Liver (tissue), 9 donors: Measurements from ENCODE around the gene SLC6A11. TPM values are rescaled to one million over a fixed set of nuclear protein-coding genes. Genes with fewer than 3 reads are reported as not detected.

Experiments
- DNase-seq: peaks from one replicate; pipeline ENCODE4 v3.0.0-alpha.2; 2017; ENCODE audit warnings: low spot score
- H3K27ac ChIP-seq, 2 donors: one replicate each; pipeline ENCODE4 v1.7.0; 2013; ENCODE audit warnings: inconsistent platforms in 2 of 2, low read length in 2 of 2, control low read depth in 1 of 2, low read depth in 1 of 2, mild to moderate bottlenecking in 1 of 2
- H3K27me3 ChIP-seq, 4 donors: one replicate each; pipeline versions ENCODE4 v1.6.1 to v1.7.0; 2013; ENCODE audit warnings: low read length in 3 of 4, inconsistent platforms in 1 of 4, mild to moderate bottlenecking in 1 of 4, moderate library complexity in 1 of 4; ENCODE audit not compliant: control insufficient read depth in 4 of 4, insufficient read depth in 4 of 4
- H3K36me3 ChIP-seq, 4 donors: one replicate each; pipeline versions ENCODE4 v1.6.1 to v1.7.0; 2013; ENCODE audit warnings: low read length in 3 of 4, mild to moderate bottlenecking in 3 of 4, low read depth in 1 of 4, moderate library complexity in 1 of 4; ENCODE audit not compliant: control insufficient read depth in 4 of 4, insufficient read depth in 3 of 4
- H3K4me1 ChIP-seq, 4 donors: one replicate each; pipeline versions ENCODE4 v1.6.1 to v1.7.0; 2013; ENCODE audit warnings: low read length in 3 of 4, mild to moderate bottlenecking in 3 of 4, moderate library complexity in 1 of 4; ENCODE audit not compliant: control insufficient read depth in 4 of 4, insufficient read depth in 4 of 4
- H3K4me3 ChIP-seq, 3 donors: one replicate each; pipeline versions ENCODE4 v1.6.1 to v1.7.0; 2013; ENCODE audit warnings: low read length in 3 of 3, control low read depth in 1 of 3, low read depth in 1 of 3, mild to moderate bottlenecking in 1 of 3
- H3K9ac ChIP-seq, 2 donors: one replicate each; pipeline ENCODE4 v1.7.0; 2013; ENCODE audit warnings: low read length in 2 of 2, mild to moderate bottlenecking in 2 of 2, moderate library complexity in 2 of 2, control low read depth in 1 of 2, low read depth in 1 of 2
- H3K9me3 ChIP-seq, 4 donors: one replicate each; pipeline versions ENCODE4 v1.6.1 to v1.7.0; 2013; ENCODE audit warnings: low read length in 3 of 4; ENCODE audit not compliant: control insufficient read depth in 4 of 4
- EGR1 ChIP-seq, 2 donors: IDR thresholded peaks; 2 replicates each; pipeline ENCODE4 v1.6.1; 2016 to 2018; ENCODE audit warnings: antibody characterized with exemption in 2 of 2, low read depth in 2 of 2
- FOXA1 ChIP-seq: IDR thresholded peaks from 2 replicates; pipeline ENCODE4 v1.6.1; 2016; ENCODE audit warnings: antibody characterized with exemption
- GABPA ChIP-seq, 2 donors: IDR thresholded peaks in 1 of 2; conservative IDR thresholded peaks in 1 of 2; 2 replicates each; pipeline ENCODE4 v1.6.1; 2016; ENCODE audit warnings: antibody characterized with exemption in 2 of 2, mild to moderate bottlenecking in 1 of 2, moderate library complexity in 1 of 2
- HNF4A ChIP-seq, 2 donors: conservative IDR thresholded peaks; 2 replicates each; pipeline ENCODE4 v1.6.1; 2016; ENCODE audit warnings: antibody characterized with exemption in 2 of 2, mild to moderate bottlenecking in 2 of 2
- HNF4G ChIP-seq: IDR thresholded peaks from 2 replicates; pipeline ENCODE4 v1.6.1; 2016; ENCODE audit warnings: antibody characterized with exemption
- RAD21 ChIP-seq, 2 donors: IDR thresholded peaks; 2 replicates each; pipeline ENCODE4 v1.6.1; 2016; ENCODE audit warnings: antibody characterized with exemption in 2 of 2, mild to moderate bottlenecking in 2 of 2
- RXRA ChIP-seq, 2 donors: IDR thresholded peaks; 2 replicates each; pipeline ENCODE4 v1.6.1; 2017 to 2018; ENCODE audit warnings: antibody characterized with exemption in 2 of 2, mild to moderate bottlenecking in 1 of 2
- SP1 ChIP-seq: IDR thresholded peaks from 2 replicates; pipeline ENCODE4 v1.6.1; 2018; ENCODE audit warnings: antibody characterized with exemption, mild to moderate bottlenecking
- TAF1 ChIP-seq: conservative IDR thresholded peaks from 2 replicates; pipeline ENCODE4 v1.6.1; 2016; ENCODE audit warnings: antibody characterized with exemption, mild to moderate bottlenecking
- YY1 ChIP-seq: IDR thresholded peaks from 2 replicates; pipeline ENCODE4 v1.6.1; 2016; ENCODE audit warnings: antibody characterized with exemption, mild to moderate bottlenecking
- WGBS: extraction: QIAGEN DNeasy Blood & Tissue Kit; methylation state at CpG from one replicate; pipeline ENCODE4 v1.1.7; 2013; 5-methylcytosine and 5-hydroxymethylcytosine counted together
- polyA plus RNA-seq, 2 donors: library from polyadenylated mRNA; stranded (reverse) in 1 of 2; unstranded in 1 of 2; fragments of 200-250 nt in 1 of 2; fragments of >200 nt in 1 of 2; fragmentation: Nextera tagmentation in 1 of 2; extraction: Ambion mirVana in 1 of 2; gene quantifications; one replicate each; pipeline versions ENCODE4 v1.2.1 to v1.2.3, GENCODE V29; 2013 to 2015
- total RNA-seq, 2 donors: library from RNA; depleted of rRNA; stranded (reverse); fragments of >200 nt; gene quantifications; one replicate each; pipeline ENCODE4 v1.2.3, GENCODE V29; 2014
- TF ChIP-seq, protein P1 (sequence below): IDR thresholded peaks from 2 replicates; pipeline ENCODE4 v1.6.1; 2016; ENCODE audit warnings: antibody characterized with exemption, mild to moderate bottlenecking
- TF ChIP-seq, protein P2 (sequence below): fragments of 150-350 bp; IDR thresholded peaks from 2 replicates; pipeline ENCODE4 v1.5.1; 2017; ENCODE audit warnings: improper control_type of control experiment, low read depth, low read length; ENCODE audit not compliant: missing input control
- TF ChIP-seq, protein P3 (sequence below): IDR thresholded peaks from 2 replicates; pipeline ENCODE4 v1.6.1; 2016; ENCODE audit warnings: antibody characterized with exemption
- donor health status: healthy.
- donor health status: healthy.
- donor health status: healthy.
- donor health status: healthy.
- donor health status: healthy.

The SLC6A11 gene
- total and polyA plus RNA-seq, 4 donors: under 0.01 to 7.1 (median 0.01) TPM; not detected in 1

DNA sequence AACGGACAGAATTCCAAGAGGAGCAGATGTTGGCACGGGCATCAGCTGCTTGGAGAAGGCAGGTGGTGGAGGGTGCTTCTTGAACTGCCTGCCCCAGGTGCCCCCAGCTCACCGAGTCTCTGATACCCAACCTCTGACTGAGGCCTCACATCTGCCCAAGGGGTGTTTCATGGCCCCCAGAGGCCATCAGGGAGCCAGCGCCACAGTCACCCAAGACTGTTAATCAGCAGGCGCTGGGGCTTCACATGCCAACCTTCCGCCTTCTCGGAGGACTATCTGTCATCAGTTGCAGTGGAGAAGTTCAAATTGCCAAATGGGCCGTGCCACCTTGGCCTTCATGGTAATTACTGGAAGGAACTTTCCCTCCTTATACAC, 114.6 kb downstream of the SLC6A11 start:
- no peaks in the 10 kb centered on the region for H3K27me3 ChIP-seq
- H3K4me3 ChIP-seq: no peak overlapping the region
- no peaks in the 10 kb centered on the region for H3K9me3 ChIP-seq
- WGBS: 81% methylated on average over 8 of the region's 8 CpGs
- H3K36me3 ChIP-seq: no peaks in the 10 kb centered on the region
- H3K4me1 ChIP-seq: no peaks in the 10 kb centered on the region
- no peak overlapping the region for H3K9ac ChIP-seq
- no peak overlapping the region for H3K27ac ChIP-seq
- no peak for DNase-seq
- TF ChIP-seq YY1: no peak
- TF ChIP-seq FOXA1: no peak
- TF ChIP-seq RXRA (IDR thresholded peaks at IDR 0.05): no peak
- TF ChIP-seq, protein P1, sequence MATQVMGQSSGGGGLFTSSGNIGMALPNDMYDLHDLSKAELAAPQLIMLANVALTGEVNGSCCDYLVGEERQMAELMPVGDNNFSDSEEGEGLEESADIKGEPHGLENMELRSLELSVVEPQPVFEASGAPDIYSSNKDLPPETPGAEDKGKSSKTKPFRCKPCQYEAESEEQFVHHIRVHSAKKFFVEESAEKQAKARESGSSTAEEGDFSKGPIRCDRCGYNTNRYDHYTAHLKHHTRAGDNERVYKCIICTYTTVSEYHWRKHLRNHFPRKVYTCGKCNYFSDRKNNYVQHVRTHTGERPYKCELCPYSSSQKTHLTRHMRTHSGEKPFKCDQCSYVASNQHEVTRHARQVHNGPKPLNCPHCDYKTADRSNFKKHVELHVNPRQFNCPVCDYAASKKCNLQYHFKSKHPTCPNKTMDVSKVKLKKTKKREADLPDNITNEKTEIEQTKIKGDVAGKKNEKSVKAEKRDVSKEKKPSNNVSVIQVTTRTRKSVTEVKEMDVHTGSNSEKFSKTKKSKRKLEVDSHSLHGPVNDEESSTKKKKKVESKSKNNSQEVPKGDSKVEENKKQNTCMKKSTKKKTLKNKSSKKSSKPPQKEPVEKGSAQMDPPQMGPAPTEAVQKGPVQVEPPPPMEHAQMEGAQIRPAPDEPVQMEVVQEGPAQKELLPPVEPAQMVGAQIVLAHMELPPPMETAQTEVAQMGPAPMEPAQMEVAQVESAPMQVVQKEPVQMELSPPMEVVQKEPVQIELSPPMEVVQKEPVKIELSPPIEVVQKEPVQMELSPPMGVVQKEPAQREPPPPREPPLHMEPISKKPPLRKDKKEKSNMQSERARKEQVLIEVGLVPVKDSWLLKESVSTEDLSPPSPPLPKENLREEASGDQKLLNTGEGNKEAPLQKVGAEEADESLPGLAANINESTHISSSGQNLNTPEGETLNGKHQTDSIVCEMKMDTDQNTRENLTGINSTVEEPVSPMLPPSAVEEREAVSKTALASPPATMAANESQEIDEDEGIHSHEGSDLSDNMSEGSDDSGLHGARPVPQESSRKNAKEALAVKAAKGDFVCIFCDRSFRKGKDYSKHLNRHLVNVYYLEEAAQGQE: no peak
- TF ChIP-seq, protein P2, sequence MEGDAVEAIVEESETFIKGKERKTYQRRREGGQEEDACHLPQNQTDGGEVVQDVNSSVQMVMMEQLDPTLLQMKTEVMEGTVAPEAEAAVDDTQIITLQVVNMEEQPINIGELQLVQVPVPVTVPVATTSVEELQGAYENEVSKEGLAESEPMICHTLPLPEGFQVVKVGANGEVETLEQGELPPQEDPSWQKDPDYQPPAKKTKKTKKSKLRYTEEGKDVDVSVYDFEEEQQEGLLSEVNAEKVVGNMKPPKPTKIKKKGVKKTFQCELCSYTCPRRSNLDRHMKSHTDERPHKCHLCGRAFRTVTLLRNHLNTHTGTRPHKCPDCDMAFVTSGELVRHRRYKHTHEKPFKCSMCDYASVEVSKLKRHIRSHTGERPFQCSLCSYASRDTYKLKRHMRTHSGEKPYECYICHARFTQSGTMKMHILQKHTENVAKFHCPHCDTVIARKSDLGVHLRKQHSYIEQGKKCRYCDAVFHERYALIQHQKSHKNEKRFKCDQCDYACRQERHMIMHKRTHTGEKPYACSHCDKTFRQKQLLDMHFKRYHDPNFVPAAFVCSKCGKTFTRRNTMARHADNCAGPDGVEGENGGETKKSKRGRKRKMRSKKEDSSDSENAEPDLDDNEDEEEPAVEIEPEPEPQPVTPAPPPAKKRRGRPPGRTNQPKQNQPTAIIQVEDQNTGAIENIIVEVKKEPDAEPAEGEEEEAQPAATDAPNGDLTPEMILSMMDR: no peak
- no peak for TF ChIP-seq HNF4G

DNA sequence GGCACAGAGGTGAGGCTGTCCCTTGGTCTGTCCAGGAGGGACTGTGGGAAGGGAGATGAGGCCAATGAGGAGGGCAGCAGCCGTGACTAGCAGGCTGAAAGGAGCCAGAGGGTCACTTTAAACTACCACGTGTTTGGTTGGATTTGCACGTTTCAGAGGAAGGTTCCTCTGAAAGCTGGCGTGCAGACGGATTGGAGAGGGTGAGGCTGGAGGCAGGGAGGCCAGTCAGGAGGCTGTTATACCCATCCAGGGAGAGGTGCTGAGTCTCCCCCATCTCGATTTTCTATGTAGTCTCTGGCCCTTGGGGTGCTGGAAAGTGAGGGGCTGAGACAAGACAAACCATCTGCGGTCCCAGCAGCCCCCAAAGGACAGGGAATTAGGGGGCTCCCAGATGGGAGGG, 116.6 kb downstream of the SLC6A11 start:
- Histone ChIP-seq H3K4me1 (no peaks in the 10 kb centered on the region), H3K9ac (no peak overlapping the region), H3K27me3 (no peaks in the 10 kb centered on the region), H3K27ac (no peak overlapping the region), H3K4me3 (no peak overlapping the region), H3K36me3 (no peaks in the 10 kb centered on the region), H3K9me3 (no peaks in the 10 kb centered on the region)
- WGBS: 79% methylated on average over 7 of the region's 7 CpGs
- no peak for DNase-seq
- TF ChIP-seq GABPA (IDR thresholded peaks at IDR 0.05 in 1 of 2, conservative IDR thresholded peaks at IDR 0.05 in 1 of 2): no peak
- no peak for TF ChIP-seq EGR1 (IDR thresholded peaks at IDR 0.05; ENCODE audit: low read depth in 2 of 2)
- TF ChIP-seq HNF4A (conservative IDR thresholded peaks at IDR 0.05): no peak
- TF ChIP-seq SP1: no peak
- no peak for TF ChIP-seq YY1
- no peak for TF ChIP-seq TAF1
- TF ChIP-seq, protein P1: no peak
- no peak for TF ChIP-seq RAD21 (IDR thresholded peaks at IDR 0.05)
- TF ChIP-seq HNF4G: no peak
- TF ChIP-seq RXRA (IDR thresholded peaks at IDR 0.05): no peak
- TF ChIP-seq, protein P3, sequence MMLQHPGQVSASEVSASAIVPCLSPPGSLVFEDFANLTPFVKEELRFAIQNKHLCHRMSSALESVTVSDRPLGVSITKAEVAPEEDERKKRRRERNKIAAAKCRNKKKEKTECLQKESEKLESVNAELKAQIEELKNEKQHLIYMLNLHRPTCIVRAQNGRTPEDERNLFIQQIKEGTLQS: no peak
